Astrocyte of the spinal cord (primary cell): ENCODE results near the gene PF4V1.

ENCODE experiments used
- DNase-seq: peaks from one replicate; pipeline ENCODE4 v3.0.0; 2011; ENCODE audit warnings: low read depth, low spot score
- H3K4me3 ChIP-seq: 2 replicates; pipeline ENCODE4 v1.5.1; 2011; ENCODE audit warnings: low read depth, mild to moderate bottlenecking, low read length, moderate library complexity
- CTCF ChIP-seq: IDR thresholded peaks from 2 replicates; pipeline ENCODE4 v1.5.1; 2012; ENCODE audit warnings: low read depth, mild to moderate bottlenecking, low read length, inconsistent platforms
- in situ Hi-C: cut with HindIII; loops from 2 replicates; pipeline ENCODE4 v1.10.0; 2017; ENCODE audit warnings: low sequenced_read_pairs

PF4V1 gene

DNA sequence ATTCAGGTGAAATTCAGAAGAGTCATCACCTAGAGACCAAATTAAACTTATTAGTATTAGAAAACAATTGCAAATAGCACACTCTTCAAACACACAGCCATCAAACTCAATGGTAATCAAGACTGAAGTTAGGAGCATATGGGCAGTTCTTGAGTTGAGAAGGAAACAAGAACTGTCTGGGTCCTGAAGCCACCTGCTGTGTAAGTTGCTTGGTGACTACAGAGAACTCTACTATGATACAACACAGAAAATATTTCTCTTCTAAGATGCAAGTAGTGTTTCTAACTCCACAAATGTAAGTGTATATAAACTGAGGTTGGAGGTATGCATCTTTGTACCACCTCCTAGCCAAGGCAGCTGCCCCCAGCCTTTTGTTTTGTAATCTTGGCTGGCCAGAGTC lies 325 bp upstream of the PF4V1 start:
- peak; percentile 54 for DNase-seq
- in situ Hi-C loops: no loop called here
- TF ChIP-seq CTCF: no peak
- H3K4me3 ChIP-seq: no peak overlapping the region

DNA sequence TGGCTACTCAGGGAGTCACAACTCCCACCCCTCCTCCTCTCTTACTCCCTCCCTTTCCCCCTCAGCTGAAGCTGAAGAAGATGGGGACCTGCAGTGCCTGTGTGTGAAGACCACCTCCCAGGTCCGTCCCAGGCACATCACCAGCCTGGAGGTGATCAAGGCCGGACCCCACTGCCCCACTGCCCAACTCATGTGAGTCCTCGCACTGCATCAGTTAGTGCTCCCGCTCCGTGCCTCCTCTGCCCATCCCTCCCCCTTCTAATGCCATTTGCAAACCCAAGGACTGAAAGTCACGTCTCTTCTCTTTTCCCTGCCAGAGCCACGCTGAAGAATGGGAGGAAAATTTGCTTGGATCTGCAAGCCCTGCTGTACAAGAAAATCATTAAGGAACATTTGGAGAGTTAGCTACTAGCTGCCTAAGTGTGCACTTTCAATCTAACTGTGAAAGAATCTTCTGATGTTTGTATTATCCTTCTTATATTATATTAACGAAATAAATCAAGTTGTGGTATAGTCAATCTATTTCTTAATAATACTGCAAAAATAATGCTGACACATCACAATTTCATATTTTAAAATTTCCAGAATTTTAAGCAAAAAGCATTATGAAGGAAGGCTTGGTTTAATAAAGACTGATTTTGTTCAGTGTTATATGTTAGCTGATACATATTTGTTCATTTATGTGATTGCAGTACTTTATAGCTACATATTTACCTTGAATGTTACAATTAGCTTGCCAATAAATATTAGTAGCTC lies 800 bp downstream of the PF4V1 start:
- in situ Hi-C loops: no loop called here
- no peak for TF ChIP-seq CTCF
- H3K4me3 ChIP-seq: no peak overlapping the region
- no peak for DNase-seq

GRCh38 chr4:73855406-73855805 lies 2.3 kb downstream of the PF4V1 start:
- peak; percentile 36 for DNase-seq
- no peak for TF ChIP-seq CTCF

GRCh38 chr4:73856518-73856917 lies 3.4 kb downstream of the PF4V1 start:
- DNase-seq: peak; percentile 83
- no peak overlapping the region for H3K4me3 ChIP-seq
- no peak for TF ChIP-seq CTCF
- in situ Hi-C loops: no loop called here

More at GRCh38 chr4:73855406-73855805, 2.3 kb downstream of the PF4V1 start:
- in situ Hi-C loops: no loop called here
- no peak overlapping the region for H3K4me3 ChIP-seq

DNA sequence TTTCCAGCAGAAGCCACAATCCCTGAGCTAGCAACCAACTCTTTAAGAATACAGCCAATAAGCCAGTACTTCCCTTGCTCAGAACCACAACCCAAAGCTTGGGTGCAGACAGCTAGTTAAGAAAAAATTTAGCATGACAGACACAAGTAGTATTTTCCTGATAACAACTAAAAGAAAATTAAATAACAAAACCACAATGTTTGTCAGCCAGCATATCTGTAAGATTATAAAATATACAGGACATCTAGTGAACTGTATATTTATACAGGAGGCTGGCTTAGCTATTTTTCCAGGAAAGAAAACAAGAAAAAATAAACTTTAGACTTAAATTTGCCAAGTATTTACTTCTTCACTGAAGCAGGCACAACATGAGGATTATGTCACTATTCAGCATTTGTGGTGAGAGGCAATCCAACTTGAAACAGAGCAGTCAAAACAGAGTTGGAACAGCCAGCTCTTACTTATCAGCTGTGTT lies 6.6 kb downstream of the PF4V1 start:
- no peak overlapping the region for H3K4me3 ChIP-seq
- peak; percentile 88 for DNase-seq
- no peak for TF ChIP-seq CTCF
- in situ Hi-C loops: no loop called here

DNA sequence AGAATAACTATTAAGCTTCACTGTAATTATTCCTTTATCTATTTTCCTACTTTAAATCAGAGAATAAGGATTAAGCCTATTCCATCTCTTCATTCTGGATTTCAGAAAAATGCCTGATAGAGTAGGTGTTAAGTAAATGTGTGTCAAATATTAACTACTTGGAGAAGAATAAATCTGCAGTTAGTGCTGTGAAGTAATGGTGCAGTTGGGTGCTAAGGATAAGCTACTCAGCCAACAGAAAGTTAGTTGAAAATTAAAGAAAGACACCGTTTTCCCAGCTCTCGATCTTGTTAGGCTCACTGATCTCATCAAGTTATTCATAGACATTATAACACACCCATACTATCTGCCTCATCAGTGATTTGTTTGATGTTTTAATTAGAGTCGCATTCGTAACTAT lies 7.1 kb downstream of the PF4V1 start:
- in situ Hi-C loops: no loop called here
- TF ChIP-seq CTCF: no peak
- DNase-seq: no peak
- H3K4me3 ChIP-seq: no peak overlapping the region
